OCI-LY1 (cell line): ENCODE measurements around the gene CDH13.

ENCODE experiments used
- EZH2 ChIP-seq: fragments of 200-600 bp; sonication (generic), shearing (Covaris generic); IDR thresholded peaks from 2 replicates; pipeline ENCODE4 v1.8.0; 2017; ENCODE audit warnings: borderline replicate concordance, mixed run types, mild to moderate bottlenecking, antibody characterized with exemption, low read length, moderate library complexity, mixed read lengths
- TF ChIP-seq, protein P1 (sequence below): fragments of 200-600 bp; sonication (generic), shearing (Covaris generic); IDR thresholded peaks from 2 replicates; pipeline ENCODE4 v1.5.1; 2017; ENCODE audit warnings: mild to moderate bottlenecking, antibody characterized with exemption, low read length, moderate library complexity, mixed read lengths

DNA sequence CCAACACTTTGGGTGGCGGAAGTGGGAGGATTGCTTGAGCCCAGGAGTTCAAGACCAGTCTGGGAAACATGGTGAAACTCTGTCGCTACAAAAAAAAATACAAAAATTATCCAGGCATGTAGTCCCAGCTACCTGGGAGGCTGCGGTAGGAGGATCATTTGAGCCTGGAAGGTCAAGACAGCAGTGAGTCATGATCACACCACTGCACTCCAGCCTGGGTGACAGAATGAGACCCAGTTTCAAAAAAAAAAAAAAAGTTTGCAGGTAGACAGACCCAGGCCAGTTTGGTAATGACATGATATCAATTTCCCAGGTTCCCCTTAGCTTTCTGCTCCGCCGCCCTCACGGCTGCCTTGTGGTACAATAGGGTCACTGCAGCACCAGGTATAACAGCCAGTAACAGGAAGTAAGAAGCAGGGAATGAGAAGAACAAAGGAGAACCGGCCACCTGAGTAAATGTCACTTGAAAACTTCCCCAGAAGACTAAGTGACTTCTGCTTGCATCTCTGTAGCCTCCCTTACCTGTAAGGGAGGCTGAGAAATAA is 979.8 kb downstream of the CDH13 start:
- TF ChIP-seq, protein P1, sequence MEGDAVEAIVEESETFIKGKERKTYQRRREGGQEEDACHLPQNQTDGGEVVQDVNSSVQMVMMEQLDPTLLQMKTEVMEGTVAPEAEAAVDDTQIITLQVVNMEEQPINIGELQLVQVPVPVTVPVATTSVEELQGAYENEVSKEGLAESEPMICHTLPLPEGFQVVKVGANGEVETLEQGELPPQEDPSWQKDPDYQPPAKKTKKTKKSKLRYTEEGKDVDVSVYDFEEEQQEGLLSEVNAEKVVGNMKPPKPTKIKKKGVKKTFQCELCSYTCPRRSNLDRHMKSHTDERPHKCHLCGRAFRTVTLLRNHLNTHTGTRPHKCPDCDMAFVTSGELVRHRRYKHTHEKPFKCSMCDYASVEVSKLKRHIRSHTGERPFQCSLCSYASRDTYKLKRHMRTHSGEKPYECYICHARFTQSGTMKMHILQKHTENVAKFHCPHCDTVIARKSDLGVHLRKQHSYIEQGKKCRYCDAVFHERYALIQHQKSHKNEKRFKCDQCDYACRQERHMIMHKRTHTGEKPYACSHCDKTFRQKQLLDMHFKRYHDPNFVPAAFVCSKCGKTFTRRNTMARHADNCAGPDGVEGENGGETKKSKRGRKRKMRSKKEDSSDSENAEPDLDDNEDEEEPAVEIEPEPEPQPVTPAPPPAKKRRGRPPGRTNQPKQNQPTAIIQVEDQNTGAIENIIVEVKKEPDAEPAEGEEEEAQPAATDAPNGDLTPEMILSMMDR = no peak; the same call in 1 of the 2 replicates
- TF ChIP-seq EZH2 = no peak
